ENCODE measurements around the gene SPTLC3. TPM values are rescaled to one million over a fixed set of nuclear protein-coding genes. Genes with fewer than 3 reads are reported as not detected.
A peak's percentile ranks its signal among the peaks of the same experiment; 100 is the strongest.

The SPTLC3 gene
- total RNA-seq, 1 experiment from 2014 or later, result 10.7 TPM

- ChIA-PET CTCF (no interaction called here), POLR2A (ENCODE audit: unreplicated experiment) (no interaction called here)
- no peaks in the 10 kb centered on the region for H3F3A ChIP-seq (ENCODE audit: insufficient read depth, low read depth)
- no peaks in the 10 kb centered on the region for H3K36me3 ChIP-seq (ENCODE audit: low read depth)
- no peak overlapping the region for H3K4me3 ChIP-seq
- H3K27ac ChIP-seq, result no peak overlapping the region
- H3K9me2 ChIP-seq (ENCODE audit: insufficient read depth), result no peaks in the 10 kb centered on the region
- BruUV-seq (replicated peaks), result no TSS peak
- H2AFZ ChIP-seq, result no peak overlapping the region
- H3K4me1 ChIP-seq (replicated peaks; ENCODE audit: insufficient read depth), result peaks cover 29% of the 10 kb centered on the region
- H3K79me2 ChIP-seq (ENCODE audit: low read depth), result no peaks in the 10 kb centered on the region
- TF ChIP-seq EZH2 (IDR thresholded peaks at IDR 0.05; ENCODE audit: low read depth), result no peak
- TF ChIP-seq CTCF (conservative IDR thresholded peaks at IDR 0.05), result no peak
- H3K27me3 ChIP-seq (ENCODE audit: insufficient read depth, low read depth), result no peaks in the 10 kb centered on the region
- DNase-seq, result no peak
- H3K9me3 ChIP-seq (ENCODE audit: insufficient read depth, low read depth), result no peaks in the 10 kb centered on the region
- no peaks in the 10 kb centered on the region for H4K20me1 ChIP-seq (ENCODE audit: insufficient read depth)
- intact Hi-C loops (cut with micrococcal nuclease; ENCODE audit: unreplicated experiment), result no loop called here
- H3K4me2 ChIP-seq, result no peak overlapping the region
Measured at GRCh38 chr20:12982098-12982497, 26.7 kb upstream of the SPTLC3 start.

- Histone ChIP-seq H3K4me3 (no peak overlapping the region), H3K9me3 (ENCODE audit: insufficient read depth, low read depth) (no peaks in the 10 kb centered on the region), H3K4me1 (replicated peaks; ENCODE audit: insufficient read depth) (peaks cover 17% of the 10 kb centered on the region), H3K27ac (no peak overlapping the region; the same call in 1 of the 2 replicates), H4K20me1 (ENCODE audit: insufficient read depth) (no peaks in the 10 kb centered on the region), H3F3A (ENCODE audit: insufficient read depth, low read depth) (no peaks in the 10 kb centered on the region), H3K4me2 (peak overlapping the region; percentile 23; the same call in 1 of the 2 replicates), H3K27me3 (ENCODE audit: insufficient read depth, low read depth) (no peaks in the 10 kb centered on the region), H3K9me2 (ENCODE audit: insufficient read depth) (no peaks in the 10 kb centered on the region), H2AFZ (0 out of 2 replicates have a peak overlapping the region, but pooled peaks have one; percentile 13), H3K79me2 (ENCODE audit: low read depth) (no peaks in the 10 kb centered on the region), H3K36me3 (ENCODE audit: low read depth) (no peaks in the 10 kb centered on the region)
- ChIA-PET POLR2A (ENCODE audit: unreplicated experiment) (no interaction called here), CTCF (no interaction called here)
- intact Hi-C loops (cut with micrococcal nuclease; ENCODE audit: unreplicated experiment), result loop anchor here (2.0 kb wide), 3 partner anchors 25 to 115 kb away; partner anchors contain the start of gene SPTLC3
- no peak for TF ChIP-seq EZH2 (IDR thresholded peaks at IDR 0.05; ENCODE audit: low read depth)
- TF ChIP-seq CTCF (conservative IDR thresholded peaks at IDR 0.05), result no peak
- DNase-seq, result no peak
- BruUV-seq (replicated peaks), result no TSS peak
Measured at GRCh38 chr20:12984069-12984765, 24.6 kb upstream of the SPTLC3 start.

GRCh38 chr20:12984863-12985262, 23.9 kb upstream of the SPTLC3 start:
- intact Hi-C loops (cut with micrococcal nuclease; ENCODE audit: unreplicated experiment), result loop anchor here (2.0 kb wide), 3 partner anchors 24 to 114 kb away; partner anchors contain the start of gene SPTLC3
- CTCF ChIA-PET, result no interaction called here
- no peaks in the 10 kb centered on the region for H3K79me2 ChIP-seq (ENCODE audit: low read depth)

More at GRCh38 chr20:12984863-12985262, 23.9 kb upstream of the SPTLC3 start:
- Histone ChIP-seq H3K4me2 (peak overlapping the region; percentile 23; the same call in 1 of the 2 replicates), H3K27ac (no peak overlapping the region; the same call in 1 of the 2 replicates), H4K20me1 (ENCODE audit: insufficient read depth) (no peaks in the 10 kb centered on the region), H3K4me3 (no peak overlapping the region), H3K4me1 (replicated peaks; ENCODE audit: insufficient read depth) (peaks cover 17% of the 10 kb centered on the region), H3K36me3 (ENCODE audit: low read depth) (no peaks in the 10 kb centered on the region), H3K9me3 (ENCODE audit: insufficient read depth, low read depth) (no peaks in the 10 kb centered on the region), H3K27me3 (ENCODE audit: insufficient read depth, low read depth) (no peaks in the 10 kb centered on the region), H3K9me2 (ENCODE audit: insufficient read depth) (no peaks in the 10 kb centered on the region), H3F3A (ENCODE audit: insufficient read depth, low read depth) (no peaks in the 10 kb centered on the region), H2AFZ (0 out of 2 replicates have a peak overlapping the region, but pooled peaks have one; percentile 12)
- no peak for TF ChIP-seq CTCF (conservative IDR thresholded peaks at IDR 0.05)
- no peak for TF ChIP-seq EZH2 (IDR thresholded peaks at IDR 0.05; ENCODE audit: low read depth)
- POLR2A ChIA-PET (ENCODE audit: unreplicated experiment), result no interaction called here
- peak; percentile 39 to 49 for DNase-seq
- no TSS peak for BruUV-seq (replicated peaks)
